HG03565 (cell line): ENCODE results near the gene FAM222A.

Source experiments
- ATAC-seq: cut with Tn5 transposase; IDR thresholded peaks from one replicate; pipeline ENCODE4 v1.9.1; 2021; ENCODE audit warnings: mild to moderate bottlenecking, moderate library complexity; ENCODE audit not compliant: unreplicated experiment

FAM222A gene

GRCh38 chr12:109770861-109771670 lies 57.4 kb downstream of the FAM222A start:
- ATAC-seq, result no peak

- no peak for ATAC-seq
Observed at GRCh38 chr12:109771746-109772621, 58.4 kb downstream of the FAM222A start.

DNA sequence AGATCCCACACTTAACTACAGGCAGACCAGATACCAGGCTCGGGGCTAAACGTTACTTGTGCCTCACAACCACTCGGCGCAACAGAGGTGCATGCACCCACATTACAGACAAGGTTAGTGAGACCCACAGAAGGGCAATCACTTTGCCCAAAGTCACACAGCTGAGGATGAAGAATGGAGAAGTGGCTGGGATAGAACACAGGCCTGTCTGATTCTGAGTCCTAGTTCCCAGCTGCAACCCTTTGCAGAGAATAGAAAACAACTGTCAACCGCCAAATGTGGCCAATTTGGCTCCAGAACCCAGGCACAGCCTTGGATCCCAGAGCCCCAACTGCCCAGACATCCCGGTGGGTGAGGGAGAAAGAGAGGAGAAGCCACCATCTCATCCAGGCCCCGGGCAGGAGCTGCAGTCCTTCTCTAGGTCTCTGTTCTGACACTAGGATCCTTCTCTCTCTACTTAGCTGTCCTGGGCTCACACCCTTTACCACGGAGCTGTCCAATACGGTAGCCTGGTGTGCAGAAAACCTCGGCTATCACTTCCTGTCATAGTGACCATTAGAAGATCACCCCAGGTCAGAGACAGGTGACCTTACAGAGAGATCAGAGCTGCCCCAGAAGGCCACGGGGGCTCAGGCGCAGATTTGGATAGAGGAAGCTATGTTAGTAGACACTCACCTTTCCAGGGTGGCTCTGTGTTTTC lies 59.1 kb downstream of the FAM222A start:
- ATAC-seq, result no peak

GRCh38 chr12:109773384-109774011 lies 59.9 kb downstream of the FAM222A start:
- ATAC-seq, result no peak

DNA sequence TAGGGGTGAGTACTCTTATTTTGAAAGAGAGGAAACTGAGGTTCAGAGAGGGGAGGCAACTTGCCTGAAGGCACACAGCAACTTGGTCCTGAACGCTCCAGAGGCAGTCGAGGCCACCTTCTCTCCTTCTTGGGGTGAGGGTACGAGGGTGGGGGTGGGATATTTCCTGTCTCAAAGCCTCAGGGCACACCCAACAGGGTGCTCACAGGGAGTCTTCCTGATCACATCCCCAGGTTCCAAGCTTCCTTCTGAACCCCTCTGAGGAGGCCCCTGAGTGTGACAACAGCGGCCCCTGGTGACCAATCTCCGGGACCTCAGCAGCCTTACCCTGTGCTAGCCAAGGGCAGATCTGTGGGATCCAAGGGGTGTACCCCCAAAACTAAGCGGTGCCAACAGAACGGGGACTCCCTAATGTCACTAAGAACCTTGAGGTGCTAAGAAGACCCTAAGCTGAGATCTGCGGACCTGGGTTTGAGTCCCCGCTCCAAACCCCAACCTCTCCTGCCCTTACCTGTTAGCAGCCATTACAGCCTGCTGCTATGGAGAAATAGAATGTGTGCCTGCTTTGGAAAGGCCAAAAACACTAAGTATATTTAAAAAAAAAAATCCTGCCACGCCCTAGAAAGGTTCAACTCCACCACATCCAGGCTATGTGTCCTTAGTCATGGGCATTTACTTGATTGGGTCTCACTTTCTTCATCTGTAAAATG lies 61.7 kb downstream of the FAM222A start:
- ATAC-seq, result no peak

- no peak for ATAC-seq
Observed at GRCh38 chr12:109776624-109777023, 63.0 kb downstream of the FAM222A start.

DNA sequence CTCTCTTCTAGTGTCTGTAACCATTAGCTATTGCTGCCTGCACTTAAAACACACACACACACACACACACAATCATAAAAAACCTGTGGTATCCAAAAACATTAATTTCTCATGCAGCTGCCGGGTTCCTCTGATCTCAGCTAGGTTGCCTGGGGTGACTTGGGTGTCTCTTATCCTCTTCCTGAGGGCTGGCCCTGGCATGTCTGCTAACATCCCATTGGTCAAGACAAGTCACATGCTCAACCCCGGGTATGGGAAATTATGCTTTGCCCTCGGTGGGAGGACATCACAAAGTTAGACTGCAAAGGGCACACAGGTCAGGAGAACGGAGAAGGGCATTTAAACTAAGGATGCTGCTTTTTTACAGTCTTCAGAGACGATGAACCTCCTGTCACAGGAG lies 63.9 kb downstream of the FAM222A start:
- ATAC-seq, result no peak

GRCh38 chr12:109778684-109779083 lies 65.1 kb downstream of the FAM222A start:
- ATAC-seq, result no peak

- ATAC-seq, result no peak
Observed at GRCh38 chr12:109779382-109779781, 65.8 kb downstream of the FAM222A start.

DNA sequence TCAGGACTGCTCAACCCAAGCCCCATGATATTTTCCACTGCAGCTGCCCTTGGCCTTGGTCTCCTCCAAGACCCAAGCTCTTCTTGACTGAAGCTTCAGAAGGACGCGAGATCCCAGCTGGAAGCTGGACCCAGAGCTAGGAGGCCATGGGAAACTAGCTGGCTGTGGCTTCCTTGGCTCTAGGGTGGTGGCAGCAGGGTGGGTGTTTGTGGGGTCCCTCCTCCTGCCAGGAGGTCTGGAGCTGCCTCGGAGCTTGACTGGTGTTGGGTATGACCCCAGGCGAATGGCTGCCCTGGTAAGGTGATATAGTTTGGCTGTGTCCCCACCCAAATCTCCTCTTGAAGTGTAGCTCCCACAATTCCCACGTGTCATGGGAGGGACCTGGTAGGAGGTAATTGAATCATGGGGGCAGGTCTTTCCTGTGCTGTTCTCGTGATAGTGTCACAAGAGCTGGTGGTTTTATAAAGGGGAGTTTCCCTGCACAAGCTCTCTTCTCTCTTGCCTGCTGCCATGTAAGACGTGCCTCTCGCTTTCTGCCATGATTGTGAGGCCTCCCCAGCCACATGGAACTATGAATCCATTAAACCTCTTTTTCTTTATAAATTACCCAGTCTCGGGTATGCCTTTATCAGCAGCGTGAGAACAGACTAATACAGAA lies 68.2 kb downstream of the FAM222A start:
- no peak for ATAC-seq

DNA sequence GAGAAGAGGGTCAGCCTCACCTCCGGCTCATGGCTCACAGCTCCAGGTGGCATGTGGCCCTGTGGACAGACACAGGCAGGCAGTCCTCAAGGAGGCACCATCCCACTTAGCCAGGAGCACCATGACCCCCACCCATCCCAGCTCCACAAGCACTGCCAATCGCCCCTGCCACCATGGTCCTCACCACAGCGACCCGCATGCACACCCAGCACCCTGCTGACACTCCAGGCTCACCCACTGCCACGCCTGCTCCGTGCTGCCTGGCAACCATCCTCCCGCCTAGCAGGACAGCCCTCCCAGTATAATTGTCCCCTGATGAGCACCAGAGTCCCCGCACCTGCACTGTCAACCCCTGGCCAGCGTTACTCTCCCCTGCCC lies 68.7 kb downstream of the FAM222A start:
- no peak for ATAC-seq

DNA sequence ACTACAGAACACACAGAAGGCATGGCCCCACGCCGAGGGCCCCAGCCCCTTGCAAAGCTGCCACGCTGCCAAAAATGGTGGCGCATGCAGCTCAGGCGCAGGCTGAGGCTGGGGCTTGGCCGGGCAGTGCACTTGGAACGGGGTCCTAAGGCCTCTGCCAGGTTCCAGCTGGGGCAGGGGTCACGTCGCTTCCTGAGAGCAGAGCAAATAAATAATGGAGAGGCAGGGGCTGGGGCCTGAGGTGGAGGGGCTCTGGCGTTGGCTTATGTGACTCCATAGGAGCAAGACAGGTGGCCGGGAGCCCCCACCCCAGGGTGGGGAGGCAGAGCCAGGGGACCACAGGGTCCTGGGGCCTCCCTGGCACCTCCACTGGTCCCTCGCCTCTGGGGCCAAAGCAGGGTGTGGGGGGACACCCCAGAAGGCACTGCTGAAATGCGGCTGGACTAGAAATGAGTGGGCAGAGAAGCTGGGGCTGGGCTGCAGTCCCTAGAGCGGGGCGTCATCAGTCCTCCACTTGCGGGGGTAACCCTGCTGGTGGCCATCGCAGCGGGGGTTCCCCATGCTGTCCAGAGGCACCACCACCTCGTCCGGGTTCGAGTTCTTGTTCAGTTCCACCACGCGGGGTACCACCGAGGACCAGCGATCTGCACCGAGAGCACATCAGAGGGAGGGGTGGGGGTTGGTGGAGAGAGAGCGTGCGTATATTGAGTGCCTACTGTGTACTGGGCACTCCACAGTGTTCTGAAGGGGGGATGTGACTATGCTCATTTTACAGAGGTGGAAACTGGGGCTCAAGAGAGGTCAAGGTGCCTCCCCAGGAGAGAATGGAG lies 69.7 kb downstream of the FAM222A start:
- no peak for ATAC-seq

GRCh38 chr12:109783965-109784244 lies 70.3 kb downstream of the FAM222A start:
- no peak for ATAC-seq

DNA sequence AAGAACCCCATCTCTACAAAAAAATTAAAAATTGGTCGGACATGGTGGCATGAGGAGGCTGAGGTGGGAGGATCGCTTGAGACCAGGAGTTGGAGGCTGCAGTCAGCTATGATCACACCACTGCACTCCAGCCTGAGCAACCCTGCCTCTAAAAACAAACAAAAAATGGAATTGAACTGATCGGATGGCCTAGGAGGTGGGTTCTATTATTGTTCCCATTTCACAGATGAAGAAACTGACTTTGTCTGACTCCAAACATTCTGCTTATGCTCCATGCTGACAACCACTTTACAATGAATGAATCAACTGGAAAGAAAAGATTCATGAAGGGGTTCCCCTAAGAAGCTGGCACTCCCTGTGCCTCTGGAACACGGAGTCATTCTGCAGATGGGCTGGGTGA lies 72.2 kb downstream of the FAM222A start:
- ATAC-seq, result no peak

DNA sequence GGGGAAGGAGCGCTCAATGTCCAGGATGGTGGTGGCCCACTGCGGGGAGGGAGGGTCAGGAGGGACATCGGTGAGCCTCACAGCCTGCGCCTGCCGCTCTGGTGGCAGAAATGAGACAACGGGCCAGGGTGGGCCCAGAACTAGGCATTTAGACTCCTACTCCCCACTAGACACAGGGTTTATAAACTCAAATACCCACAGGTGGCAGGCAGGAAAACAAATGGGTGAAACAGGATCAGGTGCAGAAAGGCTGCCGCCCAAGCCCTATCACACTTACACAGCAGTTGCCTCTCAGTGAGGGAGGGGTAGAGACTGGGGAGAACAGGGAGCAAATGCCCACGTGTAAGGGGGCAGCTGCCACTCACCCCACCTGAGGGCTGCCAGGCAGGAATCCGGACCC lies 73.2 kb downstream of the FAM222A start:
- no peak for ATAC-seq

DNA sequence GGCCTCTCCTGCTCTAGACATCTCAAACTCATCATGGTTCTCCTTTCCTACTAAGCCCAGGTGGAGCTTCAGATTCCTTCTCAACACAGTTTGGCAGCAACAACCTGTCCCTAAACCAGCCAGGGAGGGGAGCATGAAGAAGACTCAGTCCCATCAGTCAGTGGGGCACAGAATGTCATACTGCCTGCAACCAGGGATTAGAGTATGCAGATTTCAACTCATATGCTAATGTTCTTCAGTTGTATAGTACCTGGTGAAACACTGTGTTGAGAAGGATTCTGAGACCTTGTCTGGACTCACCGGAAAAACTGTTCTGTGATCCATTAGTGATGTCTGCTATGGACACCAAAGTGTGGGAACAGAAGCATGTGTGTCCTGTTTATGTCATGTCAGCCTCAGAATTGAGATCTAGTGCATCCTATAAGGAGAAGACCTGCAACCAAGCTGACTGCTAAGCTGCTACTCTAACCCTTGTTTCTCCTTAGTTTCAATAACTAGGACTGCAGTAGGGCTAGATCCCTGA lies 76.0 kb downstream of the FAM222A start:
- no peak for ATAC-seq

DNA sequence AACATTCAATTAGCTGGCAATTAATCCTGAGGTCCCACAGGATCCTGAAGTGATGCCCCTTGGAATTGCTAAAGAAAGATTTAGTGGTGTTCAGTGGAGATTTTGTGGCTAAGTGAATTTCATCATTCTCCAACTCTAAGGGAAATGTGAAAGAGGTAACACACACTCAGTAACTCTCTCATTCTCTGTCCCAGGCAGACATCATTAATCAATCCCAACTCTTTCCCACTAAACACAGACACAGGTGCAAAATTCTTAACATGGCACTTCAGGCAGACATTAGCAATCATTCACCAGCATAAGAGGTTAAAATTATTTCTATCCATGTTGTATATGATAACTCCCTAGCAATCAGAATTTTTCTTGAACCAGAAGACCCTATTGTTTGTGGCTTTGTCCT lies 79.4 kb downstream of the FAM222A start:
- ATAC-seq, result no peak

GRCh38 chr12:109793411-109793810 lies 79.8 kb downstream of the FAM222A start:
- ATAC-seq, result no peak
